Measurements from ENCODE around the gene LRP2. TPM values are rescaled to one million over a fixed set of nuclear protein-coding genes. Genes with fewer than 3 reads are reported as not detected.
"Not testable (repeated sequence)": the region's sequence is repeated elsewhere in the genome, so short reads cannot be mapped to it uniquely, and the experiment has no call there.

LRP2 gene
- total RNA-seq, 6 donors from 2014 or later, result 20.0 to 56.5 (median 27.5) TPM

DNA sequence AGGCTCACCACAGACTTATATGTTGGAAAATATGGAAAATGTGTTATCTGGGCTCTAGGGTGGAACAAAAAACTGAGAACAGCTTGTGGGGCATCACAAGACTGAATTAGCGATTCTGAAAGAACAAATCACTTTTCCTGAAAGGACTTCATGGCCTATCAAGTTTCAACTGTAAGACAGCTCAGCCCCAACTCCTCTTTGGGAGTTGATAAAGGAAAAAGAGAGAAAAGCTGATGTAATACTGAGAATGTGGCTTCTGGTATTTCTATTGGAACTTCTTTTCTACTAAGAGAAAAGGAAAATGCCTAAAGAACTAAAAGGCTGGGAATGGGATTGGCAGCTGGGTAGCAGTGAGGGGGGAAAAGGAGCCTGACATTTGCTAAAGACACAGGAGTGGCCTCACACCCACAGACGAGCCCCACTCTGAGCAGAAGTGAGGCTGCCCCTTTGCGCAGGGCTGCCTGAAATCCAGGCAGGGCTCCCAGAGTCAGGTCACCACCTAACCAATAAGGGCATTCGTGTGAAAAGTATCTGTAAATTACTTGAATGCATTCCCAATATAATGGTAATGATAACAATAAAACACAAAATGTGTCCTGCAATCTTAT lies 75.6 kb downstream of the LRP2 start:
- H3K9me3 ChIP-seq, result no peaks in the 10 kb centered on the region
- no peaks in the 10 kb centered on the region for H3K36me3 ChIP-seq
- H3K27ac ChIP-seq, result no peak overlapping the region
- ATAC-seq (ENCODE audit: low FRiP score in 2 of 2) (no peak), DNase-seq (peak in 1 of 2 donors; percentile 8)
- no peaks in the 10 kb centered on the region for H3K4me1 ChIP-seq
- no peaks in the 10 kb centered on the region for H3K27me3 ChIP-seq
- TF ChIP-seq POLR2AphosphoS5 (IDR thresholded peaks at IDR 0.05) (no peak), EP300 (IDR thresholded peaks at IDR 0.05) (no peak), POLR2A (IDR thresholded peaks at IDR 0.05) (no peak)
- H3K4me3 ChIP-seq, result no peak overlapping the region
- WGBS, 2 donors, result 70 to 77% methylated on average over 4 of the region's 4 CpGs

DNA sequence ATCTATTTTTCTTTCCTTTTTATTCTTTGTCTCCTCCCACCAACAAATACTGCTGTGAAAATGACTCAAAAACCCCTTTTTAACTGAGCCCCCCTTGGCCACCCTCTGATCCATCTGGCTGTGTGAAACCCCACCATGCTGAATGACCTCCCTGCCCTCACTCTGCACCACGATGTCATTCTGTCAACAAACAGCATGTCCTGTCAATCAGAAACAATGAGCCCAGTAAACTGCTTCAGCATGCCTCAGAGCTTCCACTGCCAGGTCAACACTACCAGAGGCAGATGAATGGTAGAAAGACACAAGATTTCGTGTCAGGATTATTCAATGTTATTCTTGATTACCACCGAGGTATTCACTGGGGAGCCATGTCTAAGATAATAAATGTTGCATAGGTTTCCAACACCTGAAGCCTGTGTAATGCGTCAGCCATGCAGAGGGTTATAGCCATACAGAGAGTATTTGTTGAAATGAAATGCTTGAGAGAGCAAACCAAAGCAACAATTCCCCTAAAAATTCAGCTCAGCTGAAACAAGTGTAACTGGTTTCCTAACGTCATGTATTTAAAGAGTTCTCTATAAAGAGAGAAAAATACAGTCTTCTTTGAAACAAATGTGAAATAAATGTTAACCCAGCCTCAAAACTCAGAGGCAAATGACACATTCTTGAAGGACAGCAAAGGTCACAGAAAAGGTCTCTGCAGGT lies 76.7 kb downstream of the LRP2 start:
- Histone ChIP-seq H3K27me3 (no peaks in the 10 kb centered on the region), H3K27ac (no peak overlapping the region), H3K4me1 (no peaks in the 10 kb centered on the region), H3K36me3 (no peaks in the 10 kb centered on the region), H3K9me3 (no peaks in the 10 kb centered on the region), H3K4me3 (no peak overlapping the region)
- 51 to 67% methylated on average over 5 of the region's 5 CpGs for WGBS, 2 donors
- DNase-seq (no peak), ATAC-seq (ENCODE audit: low FRiP score in 2 of 2) (no peak)
- TF ChIP-seq, protein P1, sequence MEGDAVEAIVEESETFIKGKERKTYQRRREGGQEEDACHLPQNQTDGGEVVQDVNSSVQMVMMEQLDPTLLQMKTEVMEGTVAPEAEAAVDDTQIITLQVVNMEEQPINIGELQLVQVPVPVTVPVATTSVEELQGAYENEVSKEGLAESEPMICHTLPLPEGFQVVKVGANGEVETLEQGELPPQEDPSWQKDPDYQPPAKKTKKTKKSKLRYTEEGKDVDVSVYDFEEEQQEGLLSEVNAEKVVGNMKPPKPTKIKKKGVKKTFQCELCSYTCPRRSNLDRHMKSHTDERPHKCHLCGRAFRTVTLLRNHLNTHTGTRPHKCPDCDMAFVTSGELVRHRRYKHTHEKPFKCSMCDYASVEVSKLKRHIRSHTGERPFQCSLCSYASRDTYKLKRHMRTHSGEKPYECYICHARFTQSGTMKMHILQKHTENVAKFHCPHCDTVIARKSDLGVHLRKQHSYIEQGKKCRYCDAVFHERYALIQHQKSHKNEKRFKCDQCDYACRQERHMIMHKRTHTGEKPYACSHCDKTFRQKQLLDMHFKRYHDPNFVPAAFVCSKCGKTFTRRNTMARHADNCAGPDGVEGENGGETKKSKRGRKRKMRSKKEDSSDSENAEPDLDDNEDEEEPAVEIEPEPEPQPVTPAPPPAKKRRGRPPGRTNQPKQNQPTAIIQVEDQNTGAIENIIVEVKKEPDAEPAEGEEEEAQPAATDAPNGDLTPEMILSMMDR (IDR thresholded peaks at IDR 0.05), result no peak
- TF ChIP-seq POLR2A (IDR thresholded peaks at IDR 0.05) (no peak), POLR2AphosphoS5 (IDR thresholded peaks at IDR 0.05) (no peak), EP300 (IDR thresholded peaks at IDR 0.05) (no peak)

DNA sequence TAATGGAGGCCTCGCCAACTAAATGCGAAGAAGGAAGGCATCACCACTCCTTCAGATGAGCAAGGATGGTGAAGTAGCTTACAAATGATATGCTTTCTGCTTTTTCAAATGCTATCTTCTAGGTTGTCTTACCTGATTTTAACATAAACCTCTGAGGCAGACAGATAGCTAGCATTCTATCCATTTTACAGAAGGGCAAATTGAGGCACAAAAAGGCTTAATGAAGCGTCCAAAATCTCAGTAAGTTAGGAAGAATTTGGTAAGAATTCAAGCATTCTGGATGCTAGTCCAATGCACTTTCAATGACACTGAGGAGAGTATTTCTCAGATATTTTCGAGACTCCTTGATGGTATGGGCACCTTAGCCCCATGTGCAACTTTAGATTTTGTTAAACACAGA lies 81.8 kb downstream of the LRP2 start:
- Histone ChIP-seq H3K27me3 (no peaks in the 10 kb centered on the region), H3K27ac (no peak overlapping the region), H3K9me3 (no peaks in the 10 kb centered on the region), H3K4me1 (no peaks in the 10 kb centered on the region), H3K4me3 (no peak overlapping the region), H3K36me3 (no peaks in the 10 kb centered on the region)
- TF ChIP-seq POLR2AphosphoS5 (IDR thresholded peaks at IDR 0.05) (no peak), POLR2A (IDR thresholded peaks at IDR 0.05) (no peak), EP300 (IDR thresholded peaks at IDR 0.05) (no peak)
- TF ChIP-seq, protein P1 (IDR thresholded peaks at IDR 0.05), result no peak
- no peak for DNase-seq
- no peak for ATAC-seq (ENCODE audit: low FRiP score in 2 of 2)
- WGBS, 2 donors, result 90 to 92% methylated on average over 4 of the region's 4 CpGs

DNA sequence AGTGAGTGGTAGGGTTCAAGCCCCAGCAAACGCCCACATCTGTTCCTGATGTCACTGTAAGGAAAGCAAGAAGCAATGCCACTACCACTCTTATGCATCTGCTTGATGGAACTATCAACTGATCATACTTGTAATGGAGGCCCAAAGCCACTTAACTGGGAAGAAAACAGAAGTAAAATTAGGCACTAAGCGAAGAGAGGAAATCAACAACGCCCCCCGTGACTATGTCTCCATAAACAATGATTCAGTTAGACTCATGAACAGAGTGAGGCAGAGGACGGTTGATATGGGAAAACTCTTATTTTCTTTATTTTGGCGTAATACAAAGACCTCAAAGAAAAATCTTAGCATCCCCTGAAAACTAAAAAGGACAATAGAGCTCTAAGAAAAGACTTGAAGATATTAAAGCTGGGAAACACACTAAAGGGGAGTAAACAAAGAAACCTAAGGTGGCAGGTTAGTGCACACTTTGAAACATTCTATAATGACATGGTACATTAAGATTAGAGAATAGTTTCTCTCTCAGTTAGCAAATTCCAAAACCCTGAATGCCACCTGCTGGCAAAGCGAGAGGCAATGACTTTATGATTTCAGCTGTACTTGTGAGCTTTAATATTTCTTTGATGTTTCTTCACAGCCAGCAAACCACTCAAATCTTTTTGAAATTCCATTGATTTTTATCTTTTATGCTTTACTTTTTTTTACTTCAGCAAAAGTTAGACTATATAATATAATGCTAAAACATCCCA lies 86.5 kb downstream of the LRP2 start:
- 62 to 72% methylated on average over 7 of the region's 7 CpGs for WGBS, 2 donors
- no peaks in the 10 kb centered on the region for H3K36me3 ChIP-seq
- TF ChIP-seq, protein P1 (IDR thresholded peaks at IDR 0.05), result peak in 1 of 6 experiments; percentile 14
- TF ChIP-seq POLR2AphosphoS5 (IDR thresholded peaks at IDR 0.05) (no peak), POLR2A (IDR thresholded peaks at IDR 0.05) (no peak)
- ATAC-seq (ENCODE audit: low FRiP score in 2 of 2) (no peak), DNase-seq (no peak)
- H3K27me3 ChIP-seq, result no peaks in the 10 kb centered on the region
- no peaks in the 10 kb centered on the region for H3K9me3 ChIP-seq
- no peak overlapping the region for H3K27ac ChIP-seq
- H3K4me3 ChIP-seq, result no peak overlapping the region
- H3K4me1 ChIP-seq, result no peaks in the 10 kb centered on the region

DNA sequence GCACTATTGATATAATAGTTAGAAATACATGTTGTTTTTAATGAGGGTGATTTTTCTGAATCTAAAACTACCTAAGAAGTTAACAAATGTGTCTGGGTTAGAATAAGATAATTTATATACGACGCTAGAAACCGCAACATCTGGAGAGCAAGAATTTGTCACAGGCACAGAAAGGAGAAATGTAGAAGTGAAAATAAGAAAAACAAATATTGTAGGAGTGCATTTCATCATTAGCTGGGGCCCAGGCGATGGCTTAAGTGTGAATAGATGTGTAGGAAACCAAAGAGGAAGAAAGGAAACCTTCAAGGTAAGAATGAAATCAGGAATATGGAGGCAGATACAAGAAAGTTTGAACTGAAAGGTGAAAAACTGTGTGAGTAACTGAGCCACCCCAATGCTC lies 90.3 kb downstream of the LRP2 start:
- Histone ChIP-seq H3K27ac (no peak overlapping the region), H3K4me3 (no peak overlapping the region), H3K4me1 (no peaks in the 10 kb centered on the region), H3K36me3 (no peaks in the 10 kb centered on the region), H3K9me3 (no peaks in the 10 kb centered on the region), H3K27me3 (no peaks in the 10 kb centered on the region)
- TF ChIP-seq POLR2A (IDR thresholded peaks at IDR 0.05), result no peak
- TF ChIP-seq, protein P1 (IDR thresholded peaks at IDR 0.05), result no peak
- no peak for TF ChIP-seq EP300 (IDR thresholded peaks at IDR 0.05)
- TF ChIP-seq POLR2AphosphoS5 (IDR thresholded peaks at IDR 0.05), result no peak
- DNase-seq (no peak), ATAC-seq (ENCODE audit: low FRiP score in 2 of 2) (no peak)
- 72 to 79% methylated on average over 4 of the region's 4 CpGs for WGBS, 2 donors

DNA sequence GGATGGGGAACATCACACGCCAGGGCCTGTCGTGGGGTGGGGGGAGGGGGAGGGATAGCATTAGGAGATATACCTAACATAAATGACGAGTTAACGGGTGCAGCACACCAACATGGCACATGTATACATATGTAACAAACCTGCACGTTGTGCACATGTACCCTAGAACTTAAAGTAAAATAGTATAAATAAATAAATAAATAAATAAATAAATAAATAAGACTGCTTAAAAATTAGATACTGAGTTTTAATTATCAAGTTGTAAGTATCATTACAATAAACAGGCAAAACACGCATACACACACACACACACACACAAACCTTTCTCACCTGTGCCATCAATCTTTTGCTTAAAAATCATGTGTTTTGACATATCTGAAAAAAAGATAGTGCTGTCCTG lies 91.8 kb downstream of the LRP2 start:
- H3K4me3 ChIP-seq; DNase-seq; H3K9me3 ChIP-seq; ATAC-seq (ENCODE audit: low FRiP score in 2 of 2); H3K4me1 ChIP-seq; H3K27me3 ChIP-seq; H3K27ac ChIP-seq; H3K36me3 ChIP-seq: not testable (repeated sequence)
- 90 to 93% methylated on average over 6 of the region's 6 CpGs for WGBS, 2 donors

All from upper lobe of left lung (tissue), 6 donors.